GM18519 (cell line): Measurements from ENCODE around the gene CCNB1.
"Not testable (repeated sequence)": the region's sequence is repeated elsewhere in the genome, so short reads cannot be mapped to it uniquely, and the experiment has no call there.

Source experiments
- ATAC-seq: cut with Tn5 transposase; IDR thresholded peaks from one replicate; pipeline ENCODE4 v1.9.1; 2021; ENCODE audit warnings: mild to moderate bottlenecking, moderate library complexity; ENCODE audit not compliant: unreplicated experiment, low FRiP score

Gene CCNB1

GRCh38 chr5:69166686-69167492 lies at the start of gene CCNB1:
Gene CCNB1 (plus strand): TSS chr5:69167150. CDS start chr5:69167263, 113 bp downstream.
- peak; percentile 95 for ATAC-seq

GRCh38 chr5:69129413-69129812 lies 37.5 kb upstream of the CCNB1 start:
- ATAC-seq: no peak

GRCh38 chr5:69130241-69130640 lies 36.7 kb upstream of the CCNB1 start:
- no peak for ATAC-seq

GRCh38 chr5:69131304-69131703 lies 35.6 kb upstream of the CCNB1 start:
- ATAC-seq: no peak

GRCh38 chr5:69134126-69134525 lies 32.8 kb upstream of the CCNB1 start:
- no peak for ATAC-seq

- peak; percentile 92 for ATAC-seq
Observed at GRCh38 chr5:69136293-69136692, 30.7 kb upstream of the CCNB1 start.

- ATAC-seq: not testable (repeated sequence)
Observed at GRCh38 chr5:69137208-69137607, 29.7 kb upstream of the CCNB1 start.

GRCh38 chr5:69137807-69138206 lies 29.1 kb upstream of the CCNB1 start:
- no peak for ATAC-seq

GRCh38 chr5:69138766-69139165 lies 28.2 kb upstream of the CCNB1 start:
- ATAC-seq: no peak

GRCh38 chr5:69140239-69140638 lies 26.7 kb upstream of the CCNB1 start:
- not testable (repeated sequence) for ATAC-seq

GRCh38 chr5:69140827-69141226 lies 26.1 kb upstream of the CCNB1 start:
- ATAC-seq: no peak

GRCh38 chr5:69148576-69148975 lies 18.4 kb upstream of the CCNB1 start:
- not testable (repeated sequence) for ATAC-seq

GRCh38 chr5:69148981-69149675 lies 17.8 kb upstream of the CCNB1 start:
- no peak for ATAC-seq

GRCh38 chr5:69149676-69150010 lies 17.3 kb upstream of the CCNB1 start:
- no peak for ATAC-seq

GRCh38 chr5:69152731-69153130 lies 14.2 kb upstream of the CCNB1 start:
- ATAC-seq: no peak

GRCh38 chr5:69156456-69156855 lies 10.5 kb upstream of the CCNB1 start:
- no peak for ATAC-seq

GRCh38 chr5:69158039-69158438 lies 8.9 kb upstream of the CCNB1 start:
- ATAC-seq: no peak

- ATAC-seq: no peak
Observed at GRCh38 chr5:69160651-69161050, 6.3 kb upstream of the CCNB1 start.

GRCh38 chr5:69167493-69167855 lies 524 bp downstream of the CCNB1 start:
- no peak for ATAC-seq

- no peak for ATAC-seq
Observed at GRCh38 chr5:69167929-69168328, 979 bp downstream of the CCNB1 start.

GRCh38 chr5:69170495-69170894 lies 3.5 kb downstream of the CCNB1 start:
- no peak for ATAC-seq

GRCh38 chr5:69170969-69171368 lies 4.0 kb downstream of the CCNB1 start:
- ATAC-seq: no peak
